ENCODE results near the gene DTNB. TPM values are rescaled to one million over a fixed set of nuclear protein-coding genes. Genes with fewer than 3 reads are reported as not detected.
"Not testable (repeated sequence)": the region's sequence is repeated elsewhere in the genome, so short reads cannot be mapped to it uniquely, and the experiment has no call there.

Gene DTNB
- total and polyA plus RNA-seq, 4 experiments from 2014 or later = 18.0 to 45.3 (median 33.2) TPM

DNA sequence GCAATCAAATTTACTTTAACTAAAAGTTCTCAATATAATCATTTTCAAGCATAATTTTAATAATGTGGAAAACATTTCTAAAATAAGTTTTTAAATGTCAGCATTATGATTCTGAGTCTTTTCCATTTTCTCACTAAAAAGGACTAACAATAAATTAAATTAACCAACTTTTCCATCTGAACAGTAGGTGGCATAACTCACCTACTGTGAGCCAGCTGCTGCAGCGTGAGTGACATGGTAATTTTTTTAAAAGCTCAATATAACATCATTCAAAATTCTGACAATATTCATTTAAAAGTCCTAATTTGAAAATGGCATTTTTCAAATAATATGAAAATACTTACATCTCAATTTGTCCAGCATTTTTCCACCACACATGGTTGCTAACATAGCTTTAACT is 66.5 kb downstream of the DTNB start:
- H3K9me3 Mint-ChIP-seq = no peaks in the 10 kb centered on the region
- no peak overlapping the region for H3K27ac Mint-ChIP-seq
- H3K4me3 Mint-ChIP-seq = no peak overlapping the region
- Histone ChIP-seq H3K36me3 (ENCODE audit: insufficient read depth, low read length) (no peaks in the 10 kb centered on the region), H3K27me3 (ENCODE audit: insufficient read depth, low read length) (no peaks in the 10 kb centered on the region), H3K4me1 (ENCODE audit: insufficient read depth, low read length) (no peaks in the 10 kb centered on the region), H3K4me3 (ENCODE audit: low read length in 2 of 2) (no peak overlapping the region), H3K9me3 (ENCODE audit: control insufficient read depth in 1 of 2, low read length in 2 of 2) (no peaks in the 10 kb centered on the region), H3K27ac (ENCODE audit: low read depth, low read length) (no peak overlapping the region)
- intact Hi-C loops (cut with micrococcal nuclease) = loop anchor here (1.0 to 2.0 kb wide), 5 partner anchors 58 to 538 kb away; no protein-coding TSS in a partner anchor
- ChIA-PET POLR2A (ENCODE audit: partially characterized antibody) (interaction anchor here (0.7 to 1.5 kb wide), 2 partner anchors 15 to 577 kb away, joined by 4 to 5 read pairs; no protein-coding TSS in a partner anchor), CTCF (ENCODE audit: partially characterized antibody) (interaction anchor here (0.6 to 6.1 kb wide), 32 partner anchors 9 to 343 kb away, joined by 3 to 160 read pairs (median 4); partner anchors contain the start of gene ASXL2)
- no peaks in the 10 kb centered on the region for H3K27me3 Mint-ChIP-seq
- DNase-seq = peak in 4 of 5 donors; percentile 19 to 39 (median 32)
- H3K36me3 Mint-ChIP-seq = no peaks in the 10 kb centered on the region
- peaks cover 1 to 4% (median 4%) of the 10 kb centered on the region in 4 donors for H3K4me1 Mint-ChIP-seq

DNA sequence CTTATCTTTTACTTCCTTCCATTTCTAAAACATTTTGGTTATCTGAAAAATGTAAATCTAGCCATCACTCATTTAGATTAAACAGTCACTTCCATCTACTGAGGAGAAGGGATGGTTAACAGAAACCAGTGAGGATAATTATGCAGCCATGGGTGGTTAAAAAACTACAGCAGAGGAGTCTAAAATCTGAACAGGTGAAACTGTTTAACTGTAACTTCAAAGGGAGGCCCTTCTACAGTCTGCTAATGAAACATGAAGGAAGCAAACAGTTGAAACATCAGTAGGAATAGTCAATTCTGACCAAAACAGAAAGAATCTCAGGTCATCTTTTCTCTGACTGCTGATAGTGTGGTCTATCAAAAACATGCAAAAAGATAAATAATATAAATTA is 71.0 kb downstream of the DTNB start:
- intact Hi-C loops (cut with micrococcal nuclease) = no loop called here
- Mint-ChIP-seq H3K4me3 (no peak overlapping the region), H3K36me3 (peaks cover 5 to 13% of the 10 kb centered on the region in 2 donors), H3K4me1 (peaks cover 1 to 4% (median 4%) of the 10 kb centered on the region in 4 donors), H3K27ac (no peak overlapping the region), H3K9me3 (no peaks in the 10 kb centered on the region), H3K27me3 (no peaks in the 10 kb centered on the region)
- Histone ChIP-seq H3K27ac (ENCODE audit: low read depth, low read length) (no peak overlapping the region), H3K4me3 (ENCODE audit: low read length in 2 of 2) (no peak overlapping the region), H3K9me3 (ENCODE audit: control insufficient read depth in 1 of 2, low read length in 2 of 2) (no peaks in the 10 kb centered on the region), H3K4me1 (ENCODE audit: insufficient read depth, low read length) (no peaks in the 10 kb centered on the region), H3K27me3 (ENCODE audit: insufficient read depth, low read length) (no peaks in the 10 kb centered on the region), H3K36me3 (ENCODE audit: insufficient read depth, low read length) (no peaks in the 10 kb centered on the region)
- ChIA-PET POLR2A (ENCODE audit: partially characterized antibody) (no interaction called here), CTCF (ENCODE audit: partially characterized antibody) (no interaction called here)
- DNase-seq = no peak

DNA sequence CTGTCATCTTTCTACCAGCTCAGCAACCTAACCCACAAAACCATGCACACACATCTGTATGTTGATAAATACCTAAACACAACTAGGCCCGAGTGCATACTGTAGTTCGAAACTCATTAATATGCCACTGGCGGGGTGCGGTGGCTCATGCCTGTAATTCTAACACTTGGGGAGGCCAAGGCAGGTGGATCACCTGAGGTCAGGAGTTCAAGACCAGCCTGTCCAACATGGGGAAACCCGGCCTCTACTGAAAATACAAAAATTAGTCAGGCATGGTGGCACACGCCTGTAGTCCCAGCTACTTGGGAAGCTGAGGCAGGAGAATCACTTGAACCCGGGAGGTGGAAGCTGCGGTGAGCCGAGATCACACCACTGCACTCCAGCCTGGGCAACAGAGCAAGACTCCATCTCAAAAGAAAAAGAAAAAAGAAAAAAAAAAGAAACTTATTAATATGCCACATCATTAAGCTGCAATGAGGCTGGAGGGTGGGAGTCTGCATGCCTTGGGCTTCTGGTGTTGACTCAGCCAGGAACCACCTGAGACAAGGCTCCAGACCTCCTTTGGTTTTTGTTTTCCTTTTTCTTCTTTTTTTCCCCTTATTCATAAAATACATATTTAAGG is 71.6 kb downstream of the DTNB start:
- peak overlapping the region in 1 of 7 donors; percentile 48 for H3K27ac Mint-ChIP-seq
- H3K27me3 ChIP-seq (ENCODE audit: insufficient read depth, low read length); H3K36me3 ChIP-seq (ENCODE audit: insufficient read depth, low read length); DNase-seq; intact Hi-C loops (cut with micrococcal nuclease); H3K27me3 Mint-ChIP-seq; CTCF ChIA-PET (ENCODE audit: partially characterized antibody); H3K27ac ChIP-seq (ENCODE audit: low read depth, low read length); H3K9me3 Mint-ChIP-seq; H3K4me3 ChIP-seq (ENCODE audit: low read length in 2 of 2); H3K4me1 ChIP-seq (ENCODE audit: insufficient read depth, low read length); H3K9me3 ChIP-seq (ENCODE audit: control insufficient read depth in 1 of 2, low read length in 2 of 2); POLR2A ChIA-PET (ENCODE audit: partially characterized antibody); H3K4me3 Mint-ChIP-seq; H3K4me1 Mint-ChIP-seq: not testable (repeated sequence)
- peaks cover 6 to 13% of the 10 kb centered on the region in 2 donors for H3K36me3 Mint-ChIP-seq

DNA sequence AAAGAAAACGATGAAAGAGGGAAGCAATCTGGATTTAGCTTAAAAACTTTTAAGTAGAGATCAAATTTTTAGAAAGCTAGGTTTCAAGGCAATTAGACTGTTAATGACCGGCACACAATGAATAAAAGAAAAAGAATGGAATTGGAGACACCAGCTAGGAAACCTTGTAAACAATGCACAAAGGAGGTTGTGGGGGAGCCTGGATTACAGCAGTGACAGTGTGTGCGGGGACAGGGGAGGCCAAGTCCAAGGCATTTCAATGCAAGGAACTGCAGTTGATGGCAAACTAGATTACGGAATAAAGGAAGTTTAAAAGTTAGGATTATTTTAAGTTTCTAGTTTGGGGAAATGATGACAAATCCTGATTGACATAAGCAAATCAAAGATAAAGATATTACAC is 74.5 kb downstream of the DTNB start:
- intact Hi-C loops (cut with micrococcal nuclease) = no loop called here
- peaks cover 11 to 14% of the 10 kb centered on the region in 2 donors for H3K36me3 Mint-ChIP-seq
- CTCF ChIA-PET (ENCODE audit: partially characterized antibody) = interaction anchor here (1.6 kb wide), 1 partner anchor 101 kb away, joined by 8 read pairs; no protein-coding TSS in a partner anchor
- POLR2A ChIA-PET (ENCODE audit: partially characterized antibody) = no interaction called here
- Histone ChIP-seq H3K4me1 (ENCODE audit: insufficient read depth, low read length) (no peaks in the 10 kb centered on the region), H3K36me3 (ENCODE audit: insufficient read depth, low read length) (no peaks in the 10 kb centered on the region), H3K27ac (ENCODE audit: low read depth, low read length) (no peak overlapping the region), H3K9me3 (ENCODE audit: control insufficient read depth in 1 of 2, low read length in 2 of 2) (no peaks in the 10 kb centered on the region), H3K4me3 (ENCODE audit: low read length in 2 of 2) (no peak overlapping the region), H3K27me3 (ENCODE audit: insufficient read depth, low read length) (no peaks in the 10 kb centered on the region)
- peaks cover 1 to 4% (median 3%) of the 10 kb centered on the region in 4 donors for H3K4me1 Mint-ChIP-seq
- H3K9me3 Mint-ChIP-seq = no peaks in the 10 kb centered on the region
- H3K27ac Mint-ChIP-seq = peak overlapping the region in 1 of 7 donors; percentile 54
- DNase-seq = no peak
- H3K4me3 Mint-ChIP-seq = no peak overlapping the region
- no peaks in the 10 kb centered on the region for H3K27me3 Mint-ChIP-seq

DNA sequence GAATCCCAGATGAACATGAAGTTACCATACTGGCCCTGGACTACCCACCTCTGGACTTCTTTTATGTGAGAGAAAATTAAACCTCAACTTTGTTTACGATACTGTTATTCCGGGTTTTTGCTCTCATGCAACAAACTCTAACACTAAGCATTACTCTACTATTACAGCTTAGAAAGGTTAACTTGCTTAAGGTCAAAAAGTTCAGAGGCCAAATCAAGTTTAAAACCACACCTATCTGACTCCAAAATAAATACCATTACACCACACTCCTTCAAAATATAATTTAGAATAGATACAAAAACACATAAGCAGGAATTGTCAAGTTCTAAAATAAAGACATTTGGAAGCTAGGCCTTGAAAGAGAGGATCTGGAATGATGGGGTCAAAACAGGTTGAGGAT is 75.0 kb downstream of the DTNB start:
- CTCF ChIA-PET (ENCODE audit: partially characterized antibody) = interaction anchor here (1.6 to 3.1 kb wide), 2 partner anchors 9 to 11 kb away, joined by 3 to 14 read pairs; no protein-coding TSS in a partner anchor
- DNase-seq = no peak
- POLR2A ChIA-PET (ENCODE audit: partially characterized antibody) = no interaction called here
- Histone ChIP-seq H3K36me3 (ENCODE audit: insufficient read depth, low read length) (no peaks in the 10 kb centered on the region), H3K4me1 (ENCODE audit: insufficient read depth, low read length) (no peaks in the 10 kb centered on the region), H3K27me3 (ENCODE audit: insufficient read depth, low read length) (no peaks in the 10 kb centered on the region), H3K27ac (ENCODE audit: low read depth, low read length) (no peak overlapping the region), H3K9me3 (ENCODE audit: control insufficient read depth in 1 of 2, low read length in 2 of 2) (no peaks in the 10 kb centered on the region), H3K4me3 (ENCODE audit: low read length in 2 of 2) (no peak overlapping the region)
- no peaks in the 10 kb centered on the region for H3K9me3 Mint-ChIP-seq
- peaks cover 11 to 17% of the 10 kb centered on the region in 2 donors for H3K36me3 Mint-ChIP-seq
- no peak overlapping the region for H3K4me3 Mint-ChIP-seq
- intact Hi-C loops (cut with micrococcal nuclease) = no loop called here
- H3K27me3 Mint-ChIP-seq = no peaks in the 10 kb centered on the region
- peak overlapping the region in 2 of 7 donors; percentile 31 to 54 for H3K27ac Mint-ChIP-seq
- peaks cover 1 to 4% (median 4%) of the 10 kb centered on the region in 4 donors for H3K4me1 Mint-ChIP-seq

DNA sequence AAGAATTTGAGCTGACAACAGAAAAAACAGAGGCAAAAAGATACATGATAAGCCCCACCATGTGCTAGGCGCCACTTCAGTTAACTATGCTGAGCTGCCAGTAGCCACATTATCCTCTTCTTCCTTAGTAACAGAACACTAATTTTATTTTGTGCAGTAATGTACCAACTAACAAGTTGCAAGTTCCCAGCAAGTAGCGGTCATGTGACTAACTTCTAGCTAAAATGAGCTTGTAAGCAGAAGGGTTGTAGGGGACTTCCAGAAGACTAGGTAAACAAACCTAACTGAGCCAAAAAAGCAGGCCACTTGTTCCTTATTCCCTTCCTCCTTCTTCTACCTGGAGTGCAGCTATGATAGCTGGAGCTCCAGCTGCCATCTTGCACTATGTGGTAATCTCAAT is 75.5 kb downstream of the DTNB start:
- Mint-ChIP-seq H3K36me3 (peaks cover 11 to 17% of the 10 kb centered on the region in 2 donors), H3K4me1 (peaks cover 3 to 6% (median 4%) of the 10 kb centered on the region in 4 donors), H3K27ac (peak overlapping the region in 2 of 7 donors; percentile 2 to 84), H3K4me3 (no peak overlapping the region), H3K9me3 (no peaks in the 10 kb centered on the region), H3K27me3 (no peaks in the 10 kb centered on the region)
- H3K36me3 ChIP-seq (ENCODE audit: insufficient read depth, low read length) = no peaks in the 10 kb centered on the region
- intact Hi-C loops (cut with micrococcal nuclease) = no loop called here
- ChIA-PET CTCF (ENCODE audit: partially characterized antibody) (interaction anchor here (1.6 to 3.1 kb wide), 2 partner anchors 10 to 11 kb away, joined by 3 to 14 read pairs; no protein-coding TSS in a partner anchor), POLR2A (ENCODE audit: partially characterized antibody) (no interaction called here)
- H3K27me3 ChIP-seq (ENCODE audit: insufficient read depth, low read length) = no peaks in the 10 kb centered on the region
- peaks cover 1% of the 10 kb centered on the region for H3K4me1 ChIP-seq (ENCODE audit: insufficient read depth, low read length)
- no peak overlapping the region for H3K4me3 ChIP-seq (ENCODE audit: low read length in 2 of 2)
- H3K27ac ChIP-seq (ENCODE audit: low read depth, low read length) = no peak overlapping the region
- DNase-seq = no peak
- H3K9me3 ChIP-seq (ENCODE audit: control insufficient read depth in 1 of 2, low read length in 2 of 2) = no peaks in the 10 kb centered on the region

DNA sequence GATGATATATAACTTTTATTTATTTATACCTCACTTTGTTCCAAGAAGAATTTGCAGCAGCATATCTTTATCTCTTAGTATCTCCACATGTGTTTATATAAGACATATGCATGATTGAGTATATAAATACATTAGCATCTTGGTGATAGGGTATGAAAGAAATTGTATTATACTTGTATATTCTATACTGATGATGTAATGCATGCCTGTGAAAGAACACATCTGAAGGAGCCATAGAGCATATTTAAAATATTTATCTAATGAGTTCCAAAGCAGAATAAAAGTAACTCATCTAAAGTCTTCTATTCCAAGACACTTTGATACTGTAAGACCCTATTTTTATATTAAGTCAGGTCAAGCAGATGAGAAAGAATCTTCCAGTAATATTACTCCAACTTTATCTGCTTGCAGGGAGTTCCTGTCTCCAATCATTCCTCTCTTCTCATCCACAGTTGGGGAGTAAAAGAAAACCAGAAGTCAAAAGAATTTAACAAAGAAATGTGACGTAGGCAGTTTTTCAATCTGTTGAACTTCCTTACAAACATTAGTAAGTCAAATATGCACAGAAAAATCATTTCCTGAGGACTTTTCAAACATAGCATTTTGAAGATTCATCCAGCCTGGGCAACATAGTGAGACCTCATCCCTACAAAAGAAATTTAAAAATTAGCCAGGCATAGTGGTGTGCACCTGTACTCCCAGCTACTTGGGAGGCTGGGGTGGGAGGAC is 76.7 kb downstream of the DTNB start:
- no peaks in the 10 kb centered on the region for H3K27me3 ChIP-seq (ENCODE audit: insufficient read depth, low read length)
- Mint-ChIP-seq H3K27ac (peak overlapping the region in 1 of 7 donors; percentile 9), H3K9me3 (no peaks in the 10 kb centered on the region), H3K27me3 (no peaks in the 10 kb centered on the region), H3K4me1 (peaks cover 8 to 12% (median 11%) of the 10 kb centered on the region in 4 donors), H3K4me3 (no peak overlapping the region), H3K36me3 (peaks cover 11 to 17% of the 10 kb centered on the region in 2 donors)
- H3K9me3 ChIP-seq (ENCODE audit: control insufficient read depth in 1 of 2, low read length in 2 of 2) = no peaks in the 10 kb centered on the region
- peaks cover 12% of the 10 kb centered on the region for H3K4me1 ChIP-seq (ENCODE audit: insufficient read depth, low read length)
- no peaks in the 10 kb centered on the region for H3K36me3 ChIP-seq (ENCODE audit: insufficient read depth, low read length)
- no peak overlapping the region for H3K27ac ChIP-seq (ENCODE audit: low read depth, low read length)
- ChIA-PET POLR2A (ENCODE audit: partially characterized antibody) (no interaction called here), CTCF (ENCODE audit: partially characterized antibody) (interaction anchor here (1.6 to 3.1 kb wide), 2 partner anchors 10 to 11 kb away, joined by 3 to 14 read pairs; no protein-coding TSS in a partner anchor)
- no peak overlapping the region for H3K4me3 ChIP-seq (ENCODE audit: low read length in 2 of 2)
- DNase-seq = no peak
- intact Hi-C loops (cut with micrococcal nuclease) = no loop called here

Measured in CD4-positive, alpha-beta memory T cell (primary cell).